ENCODE measurements around the gene ZFTA. TPM values are rescaled to one million over a fixed set of nuclear protein-coding genes. Genes with fewer than 3 reads are reported as not detected.

Gene ZFTA
- total and polyA plus RNA-seq, 2 donors (not counting 3 experiments of a cell fraction or from before 2014, with no cell fraction given): 9.9 to 25.2 TPM

GRCh38 chr11:63749624-63750023, 19.0 kb downstream of the ZFTA start:
- ChIA-PET CTCF (interaction anchor here (1.2 to 1.4 kb wide), 2 partner anchors 31 to 79 kb away, joined by 3 to 4 read pairs; no protein-coding TSS in a partner anchor), POLR2A (interaction anchor here (0.7 kb wide), 1 partner anchor 863 kb away, joined by 5 read pairs; no protein-coding TSS in a partner anchor)
- BruUV-seq (replicated peaks): no TSS peak
- TF ChIP-seq FOS (IDR thresholded peaks at IDR 0.05; ENCODE audit: borderline replicate concordance, insufficient read depth, low read length): no peak
- TF ChIP-seq MAX (IDR thresholded peaks at IDR 0.05; ENCODE audit: insufficient read depth, insufficient read length): no peak
- TF ChIP-seq CTCF (IDR thresholded peaks at IDR 0.05; ENCODE audit: extremely low read depth in 1 of 2, insufficient read depth in 1 of 2, low read depth in 1 of 2, low read length in 2 of 2): no peak
- no peak for TF ChIP-seq JUN (IDR thresholded peaks at IDR 0.05; ENCODE audit: borderline replicate concordance, insufficient read depth, insufficient read length, low read depth)
- no peak for TF ChIP-seq POLR2A (IDR thresholded peaks at IDR 0.05; ENCODE audit: low read depth, low read length)
- no peak for TF ChIP-seq MYC (IDR thresholded peaks at IDR 0.05; ENCODE audit: low read depth, low read length)
- TF ChIP-seq POLR2AphosphoS5 (IDR thresholded peaks at IDR 0.05; ENCODE audit: insufficient read depth, low read depth, low read length): no peak
- TF ChIP-seq GATA2 (IDR thresholded peaks at IDR 0.05; ENCODE audit: insufficient read depth, insufficient read length, low read depth, low read length): no peak
- no peak for TF ChIP-seq EZH2 (IDR thresholded peaks at IDR 0.05; ENCODE audit: borderline replicate concordance, low read depth, low read length, severe bottlenecking)
- peaks cover 3 to 6% of the 10 kb centered on the region in 2 experiments for H3K36me3 ChIP-seq (ENCODE audit: control insufficient read depth in 2 of 2, extremely low read depth in 1 of 2, insufficient read depth in 2 of 2, low read length in 2 of 2)
- H3K4me2 ChIP-seq (ENCODE audit: insufficient read depth, low read length): no peak overlapping the region
- no peak overlapping the region for H3K4me3 ChIP-seq (replicated peaks in 1 of 3; ENCODE audit: insufficient read depth in 1 of 3, low read depth in 1 of 3, low read length in 3 of 3)
- intact Hi-C loops (cut with micrococcal nuclease): no loop called here
- FAIRE-seq (no peak), DNase-seq (ENCODE audit: low read depth, low spot score) (no peak)
- H3K4me1 ChIP-seq (ENCODE audit: control insufficient read depth, extremely low read depth, insufficient read depth, low read length): no peaks in the 10 kb centered on the region
- no peaks in the 10 kb centered on the region for H3K27me3 ChIP-seq (ENCODE audit: control insufficient read depth in 2 of 2, insufficient read depth in 2 of 2, low read length in 2 of 2)
- no peaks in the 10 kb centered on the region for H3K9me3 ChIP-seq (replicated peaks; ENCODE audit: control insufficient read depth, insufficient read depth, low read length)
- no peak overlapping the region for H3K27ac ChIP-seq (ENCODE audit: insufficient read depth, low read depth, low read length)
- dilution Hi-C loops (cut with MboI; ENCODE audit: extremely low pct_ligation_motif_present, low sequenced_read_pairs): no loop called here
- H3K79me2 ChIP-seq (ENCODE audit: control insufficient read depth, insufficient read depth, low read length): peaks cover 8% of the 10 kb centered on the region
- H4K20me1 ChIP-seq (replicated peaks; ENCODE audit: control insufficient read depth, extremely low read depth, insufficient read depth, low read length): peaks cover 2% of the 10 kb centered on the region
- H3K9ac ChIP-seq (replicated peaks; ENCODE audit: extremely low read depth, insufficient read depth, low read length): no peak overlapping the region
- H3K9me1 ChIP-seq (replicated peaks; ENCODE audit: control insufficient read depth, extremely low read depth, insufficient read depth, low read length): no peaks in the 10 kb centered on the region
- no peak overlapping the region for H2AFZ ChIP-seq (ENCODE audit: low read depth, low read length)
